NCI-H226 (cell line): ENCODE results near the gene RNF213.

Source experiments
- DNase-seq: peaks from one replicate; pipeline ENCODE4 v3.0.0-alpha.2; 2015

The RNF213 gene

GRCh38 chr17:80424878-80425765 lies 164.5 kb downstream of the RNF213 start:
- DNase-seq = no peak

- no peak for DNase-seq
Measured at GRCh38 chr17:80425835-80426426, 165.3 kb downstream of the RNF213 start.

- DNase-seq = peak; percentile 38
Measured at GRCh38 chr17:80426671-80427326, 166.1 kb downstream of the RNF213 start.

- DNase-seq = no peak
Measured at GRCh38 chr17:80427366-80428282, 167.0 kb downstream of the RNF213 start.

GRCh38 chr17:80428363-80428762 lies 167.7 kb downstream of the RNF213 start:
- no peak for DNase-seq

- no peak for DNase-seq
Measured at GRCh38 chr17:80428796-80429195, 168.1 kb downstream of the RNF213 start.

- no peak for DNase-seq
Measured at GRCh38 chr17:80429356-80430275, 169.0 kb downstream of the RNF213 start.

- DNase-seq = no peak
Measured at GRCh38 chr17:80430446-80431245, 170.0 kb downstream of the RNF213 start.

GRCh38 chr17:80431246-80432195 lies 170.9 kb downstream of the RNF213 start:
- no peak for DNase-seq

GRCh38 chr17:80432350-80432955 lies 171.8 kb downstream of the RNF213 start:
- DNase-seq = no peak

GRCh38 chr17:80432961-80433550 lies 172.4 kb downstream of the RNF213 start:
- no peak for DNase-seq

- DNase-seq = no peak
Measured at GRCh38 chr17:80433916-80434666, 173.4 kb downstream of the RNF213 start.

- no peak for DNase-seq
Measured at GRCh38 chr17:80437532-80437931, 176.9 kb downstream of the RNF213 start.

- no peak for DNase-seq
Measured at GRCh38 chr17:80438806-80439205, 178.2 kb downstream of the RNF213 start.

- DNase-seq = no peak
Measured at GRCh38 chr17:80439499-80439898, 178.8 kb downstream of the RNF213 start.

GRCh38 chr17:80441133-80441578 lies 180.5 kb downstream of the RNF213 start:
- peak; percentile 25 for DNase-seq

- no peak for DNase-seq
Measured at GRCh38 chr17:80441598-80442322, 181.1 kb downstream of the RNF213 start.
